Daoy (cell line): Measurements from ENCODE around the gene ADAMTS10. TPM values are rescaled to one million over a fixed set of nuclear protein-coding genes. Genes with fewer than 3 reads are reported as not detected.
"Not testable (repeated sequence)": the region's sequence is repeated elsewhere in the genome, so short reads cannot be mapped to it uniquely, and the experiment has no call there.

Experiments
- DNase-seq: peaks from one replicate; pipeline ENCODE4 v3.0.0-alpha.2; 2015; ENCODE audit warnings: low read depth
- total RNA-seq: library from RNA; depleted of rRNA; stranded (reverse); fragments of >200 nt; shearing (Covaris generic); gene quantifications from 2 replicates; pipeline ENCODE4 v1.2.3, GENCODE V29; 2014

Gene ADAMTS10
- total RNA-seq, 1 experiment from 2014 or later, result 3.1 TPM

GRCh38 chr19:8626842-8627241 is 16.3 kb upstream of the ADAMTS10 start:
- DNase-seq, result no peak

- peak; percentile 35 for DNase-seq
Observed at GRCh38 chr19:8622886-8623285, 12.4 kb upstream of the ADAMTS10 start.

- DNase-seq, result peak; percentile 68
Observed at GRCh38 chr19:8618751-8619150, 8.2 kb upstream of the ADAMTS10 start.

- no peak for DNase-seq
Observed at GRCh38 chr19:8617984-8618383, 7.5 kb upstream of the ADAMTS10 start.

GRCh38 chr19:8617325-8617724 is 6.8 kb upstream of the ADAMTS10 start:
- not testable (repeated sequence) for DNase-seq

- DNase-seq, result no peak
Observed at GRCh38 chr19:8616861-8617260, 6.3 kb upstream of the ADAMTS10 start.

- peak; percentile 73 for DNase-seq
Observed at GRCh38 chr19:8615813-8616596, 5.5 kb upstream of the ADAMTS10 start.

- DNase-seq, result peak; percentile 64
Observed at GRCh38 chr19:8615024-8615423, 4.5 kb upstream of the ADAMTS10 start.

- no peak for DNase-seq
Observed at GRCh38 chr19:8614455-8614854, 3.9 kb upstream of the ADAMTS10 start.

- no peak for DNase-seq
Observed at GRCh38 chr19:8612807-8613171, 2.3 kb upstream of the ADAMTS10 start.

- DNase-seq, result peak; percentile 89
Observed at GRCh38 chr19:8611877-8612806, 1.6 kb upstream of the ADAMTS10 start.

- peak; percentile 48 for DNase-seq
Observed at GRCh38 chr19:8611391-8611876, 919 bp upstream of the ADAMTS10 start.

- no peak for DNase-seq
Observed at GRCh38 chr19:8610936-8611300, 403 bp upstream of the ADAMTS10 start.

GRCh38 chr19:8609279-8610040 is 1.1 kb downstream of the ADAMTS10 start:
- peak; percentile 67 for DNase-seq

GRCh38 chr19:8608941-8609278 is 1.6 kb downstream of the ADAMTS10 start:
- no peak for DNase-seq

- peak; percentile 76 for DNase-seq
Observed at GRCh38 chr19:8607386-8607785, 3.1 kb downstream of the ADAMTS10 start.

- DNase-seq, result no peak
Observed at GRCh38 chr19:8605514-8605913, 5.0 kb downstream of the ADAMTS10 start.

- DNase-seq, result no peak
Observed at GRCh38 chr19:8601796-8602195, 8.7 kb downstream of the ADAMTS10 start.

- no peak for DNase-seq
Observed at GRCh38 chr19:8600816-8601215, 9.7 kb downstream of the ADAMTS10 start.

- no peak for DNase-seq
Observed at GRCh38 chr19:8600064-8600463, 10.5 kb downstream of the ADAMTS10 start.

GRCh38 chr19:8596168-8596567 is 14.3 kb downstream of the ADAMTS10 start:
- DNase-seq, result no peak

- no peak for DNase-seq
Observed at GRCh38 chr19:8595651-8596050, 14.9 kb downstream of the ADAMTS10 start.
